Lower leg skin (tissue), 3 donors: ENCODE data around the gene VPS13D.

Experiments
- POLR2A ChIP-seq, 2 donors: fragments of 450-650 bp; IDR thresholded peaks; one replicate each; pipeline ENCODE4 v1.6.1; 2016 to 2017; ENCODE audit warnings: antibody characterized with exemption in 2 of 2, mild to moderate bottlenecking in 1 of 2, moderate library complexity in 1 of 2
- TF ChIP-seq, protein P1 (sequence below), 3 donors: fragments of 450-650 bp; IDR thresholded peaks; one replicate each; pipeline ENCODE4 v1.5.1; 2016; ENCODE audit warnings: antibody characterized with exemption in 3 of 3, mild to moderate bottlenecking in 3 of 3, moderate library complexity in 2 of 3

DNA sequence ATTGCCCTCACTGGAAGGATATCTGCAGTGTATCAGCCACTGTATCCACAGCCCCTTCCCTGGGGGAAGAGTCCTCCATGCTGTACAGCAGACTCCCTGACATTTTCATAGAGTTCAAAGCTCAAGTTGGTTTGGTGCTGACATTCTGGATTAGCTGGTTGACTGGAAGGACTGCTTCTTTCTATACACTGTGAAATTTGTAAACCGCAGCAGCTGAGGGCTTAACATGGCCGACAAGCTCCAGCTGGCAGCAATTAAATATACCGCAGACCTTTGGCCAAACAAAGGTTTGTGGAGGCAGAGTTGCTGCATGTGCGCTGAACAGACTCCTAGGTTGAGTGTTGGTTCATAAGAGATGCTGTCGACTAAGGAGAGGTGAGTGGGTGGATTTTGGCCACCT, 261.8 kb downstream of the VPS13D start:
- TF ChIP-seq, protein P1, sequence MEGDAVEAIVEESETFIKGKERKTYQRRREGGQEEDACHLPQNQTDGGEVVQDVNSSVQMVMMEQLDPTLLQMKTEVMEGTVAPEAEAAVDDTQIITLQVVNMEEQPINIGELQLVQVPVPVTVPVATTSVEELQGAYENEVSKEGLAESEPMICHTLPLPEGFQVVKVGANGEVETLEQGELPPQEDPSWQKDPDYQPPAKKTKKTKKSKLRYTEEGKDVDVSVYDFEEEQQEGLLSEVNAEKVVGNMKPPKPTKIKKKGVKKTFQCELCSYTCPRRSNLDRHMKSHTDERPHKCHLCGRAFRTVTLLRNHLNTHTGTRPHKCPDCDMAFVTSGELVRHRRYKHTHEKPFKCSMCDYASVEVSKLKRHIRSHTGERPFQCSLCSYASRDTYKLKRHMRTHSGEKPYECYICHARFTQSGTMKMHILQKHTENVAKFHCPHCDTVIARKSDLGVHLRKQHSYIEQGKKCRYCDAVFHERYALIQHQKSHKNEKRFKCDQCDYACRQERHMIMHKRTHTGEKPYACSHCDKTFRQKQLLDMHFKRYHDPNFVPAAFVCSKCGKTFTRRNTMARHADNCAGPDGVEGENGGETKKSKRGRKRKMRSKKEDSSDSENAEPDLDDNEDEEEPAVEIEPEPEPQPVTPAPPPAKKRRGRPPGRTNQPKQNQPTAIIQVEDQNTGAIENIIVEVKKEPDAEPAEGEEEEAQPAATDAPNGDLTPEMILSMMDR (IDR thresholded peaks at IDR 0.05) = no peak
- TF ChIP-seq POLR2A (IDR thresholded peaks at IDR 0.05) = no peak
